OCI-LY7 (cell line): ENCODE data around the gene KAZN. TPM values are rescaled to one million over a fixed set of nuclear protein-coding genes. Genes with fewer than 3 reads are reported as not detected.

Experiments used
- BruUV-seq: library from RNA; stranded (reverse); fragments of 400-500 nt; replicated peaks from 2 replicates; lab custom pipeline; 2021; lab: Mats Ljungman, UMichigan
- CTCF ChIA-PET: fragments of 300-600 bp; sonication (Branson Sonifier 250); formaldehyde crosslinking; loops from one replicate; lab custom pipeline; 2022; ENCODE audit warnings: antibody characterized with exemption; ENCODE audit not compliant: unreplicated experiment; lab: Charles Lee
- POLR2A ChIA-PET: fragments of 300-600 bp; sonication (Branson Sonifier 250); formaldehyde crosslinking; loops from one replicate; lab custom pipeline; 2022; ENCODE audit warnings: antibody characterized with exemption; lab: Charles Lee
- DNase-seq: peaks from one replicate; pipeline ENCODE4 v3.0.0-alpha.2; 2015; ENCODE audit warnings: low spot score
- H2AFZ ChIP-seq: fragments of 200-600 bp; sonication (generic), shearing (Covaris generic); 2 replicates; pipeline ENCODE4 v1.6.1; 2014; ENCODE audit warnings: mild to moderate bottlenecking, antibody characterized with exemption, low read length, moderate library complexity
- H3K27ac ChIP-seq: fragments of 200-600 bp; sonication (generic); 2 replicates; pipeline ENCODE4 v1.5.1; 2014; ENCODE audit warnings: mixed run types, low read depth, mild to moderate bottlenecking, moderate library complexity, low read length, inconsistent platforms; ENCODE audit not compliant: poor library complexity, severe bottlenecking
- H3K36me3 ChIP-seq: fragments of 200-600 bp; sonication (generic); 2 replicates; pipeline ENCODE4 v1.6.1; 2014; ENCODE audit warnings: mild to moderate bottlenecking, antibody characterized with exemption, low read length, moderate library complexity, mixed read lengths; ENCODE audit not compliant: insufficient read depth
- H3K4me1 ChIP-seq: fragments of 200-600 bp; sonication (generic); 2 replicates; pipeline ENCODE4 v1.5.1; 2014; ENCODE audit warnings: mild to moderate bottlenecking, low read length; ENCODE audit not compliant: insufficient read depth, poor library complexity, severe bottlenecking
- H3K4me2 ChIP-seq: fragments of 200-600 bp; sonication (generic); 2 replicates; pipeline ENCODE4 v1.6.1; 2014; ENCODE audit warnings: mild to moderate bottlenecking, low read length
- H3K4me3 ChIP-seq: fragments of 200-600 bp; sonication (generic); 2 replicates; pipeline ENCODE4 v1.5.1; 2014; ENCODE audit warnings: mild to moderate bottlenecking, low read depth, low read length; ENCODE audit not compliant: poor library complexity, severe bottlenecking
- H3K79me2 ChIP-seq: fragments of 200-600 bp; sonication (generic); 2 replicates; pipeline ENCODE4 v1.6.1; 2016; ENCODE audit warnings: low read depth, mild to moderate bottlenecking, low read length, moderate library complexity, mixed read lengths; ENCODE audit not compliant: insufficient read depth
- H3K9me2 ChIP-seq: fragments of 200-600 bp; sonication (generic); 2 replicates; pipeline ENCODE4 v1.6.1; 2016; ENCODE audit warnings: mild to moderate bottlenecking, low read length, mixed read lengths; ENCODE audit not compliant: insufficient read depth
- H3K9me3 ChIP-seq: fragments of 200-600 bp; sonication (generic); 2 replicates; pipeline ENCODE4 v1.6.1; 2014; ENCODE audit warnings: mild to moderate bottlenecking, mixed run types, low read length, mixed read lengths
- H4K20me1 ChIP-seq: fragments of 200-600 bp; sonication (generic); 2 replicates; pipeline ENCODE4 v1.6.1; 2014; ENCODE audit warnings: mild to moderate bottlenecking, antibody characterized with exemption, low read length, moderate library complexity, mixed read lengths; ENCODE audit not compliant: insufficient read depth
- CTCF ChIP-seq: fragments of 200-600 bp; sonication (generic); conservative IDR thresholded peaks from 2 replicates; pipeline ENCODE4 v1.5.1; 2014; ENCODE audit warnings: mild to moderate bottlenecking, antibody characterized with exemption, low read length, moderate library complexity, mixed read lengths
- EZH2phosphoT487 ChIP-seq: fragments of 200-600 bp; sonication (generic); IDR thresholded peaks from 2 replicates; pipeline ENCODE4 v1.6.1; 2018; ENCODE audit warnings: low read depth, borderline replicate concordance, mild to moderate bottlenecking, mixed run types, antibody characterized with exemption, low read length, moderate library complexity, mixed read lengths
- intact Hi-C: fragments of 100-400 bp; cut with micrococcal nuclease; formaldehyde crosslinking; loops from one replicate; pipeline ENCODE4 v1.10.0; 2022; ENCODE audit not compliant: unreplicated experiment
- total RNA-seq, 2 experiments: library from RNA; depleted of rRNA in 1 of 2; stranded (reverse); fragments of >200 nt in 1 of 2; shearing (Covaris generic) in 1 of 2; gene quantifications; 2 replicates each; pipeline ENCODE4 v1.2.3, GENCODE V29; 2014 to 2022

Gene KAZN
- total RNA-seq, 2 experiments from 2014 or later = 0.40 to 2.4 TPM

GRCh38 chr1:15007842-15008241, 409.4 kb downstream of the KAZN start:
- DNase-seq = no peak
- H3K9me2 ChIP-seq = no peaks in the 10 kb centered on the region
- H3K4me3 ChIP-seq = no peak overlapping the region
- no peak overlapping the region for H3K27ac ChIP-seq
- no peaks in the 10 kb centered on the region for H3K36me3 ChIP-seq
- H3K4me1 ChIP-seq = no peaks in the 10 kb centered on the region
- H3K4me2 ChIP-seq = no peak overlapping the region
- ChIA-PET CTCF (no interaction called here), POLR2A (no interaction called here)
- no TSS peak for BruUV-seq
- TF ChIP-seq CTCF (no peak), EZH2phosphoT487 (no peak)
- intact Hi-C loops = no loop called here
- no peak overlapping the region for H2AFZ ChIP-seq
- H3K79me2 ChIP-seq = no peaks in the 10 kb centered on the region
- H4K20me1 ChIP-seq = no peaks in the 10 kb centered on the region
- H3K9me3 ChIP-seq = no peaks in the 10 kb centered on the region

GRCh38 chr1:15008783-15009729, 410.6 kb downstream of the KAZN start:
- ChIA-PET POLR2A (no interaction called here), CTCF (no interaction called here)
- Histone ChIP-seq H4K20me1 (no peaks in the 10 kb centered on the region), H2AFZ (no peak overlapping the region), H3K9me2 (no peaks in the 10 kb centered on the region), H3K4me1 (no peaks in the 10 kb centered on the region), H3K4me3 (no peak overlapping the region), H3K4me2 (no peak overlapping the region), H3K9me3 (no peaks in the 10 kb centered on the region), H3K27ac (no peak overlapping the region), H3K79me2 (no peaks in the 10 kb centered on the region), H3K36me3 (no peaks in the 10 kb centered on the region)
- no peak for DNase-seq
- intact Hi-C loops = no loop called here
- TF ChIP-seq CTCF = no peak
- no peak for TF ChIP-seq EZH2phosphoT487
- BruUV-seq = no TSS peak

GRCh38 chr1:15011160-15011559, 412.7 kb downstream of the KAZN start:
- Histone ChIP-seq H3K9me3 (no peaks in the 10 kb centered on the region), H4K20me1 (no peaks in the 10 kb centered on the region), H3K4me2 (no peak overlapping the region), H3K4me1 (no peaks in the 10 kb centered on the region), H3K4me3 (no peak overlapping the region), H2AFZ (no peak overlapping the region), H3K9me2 (no peaks in the 10 kb centered on the region), H3K79me2 (no peaks in the 10 kb centered on the region), H3K36me3 (no peaks in the 10 kb centered on the region), H3K27ac (no peak overlapping the region)
- no TSS peak for BruUV-seq
- intact Hi-C loops = no loop called here
- no peak for DNase-seq
- CTCF ChIA-PET = no interaction called here
- POLR2A ChIA-PET = no interaction called here
- TF ChIP-seq EZH2phosphoT487 = no peak
- TF ChIP-seq CTCF = no peak
